GM19463 (cell line): Measurements from ENCODE around the gene LAMA1.
"Not testable (repeated sequence)": the region's sequence is repeated elsewhere in the genome, so short reads cannot be mapped to it uniquely, and the experiment has no call there.

ENCODE experiments used
- ATAC-seq: cut with Tn5 transposase; IDR thresholded peaks from one replicate; pipeline ENCODE4 v1.9.1; 2021; ENCODE audit warnings: mild to moderate bottlenecking, moderate library complexity; ENCODE audit not compliant: unreplicated experiment

Gene LAMA1

DNA sequence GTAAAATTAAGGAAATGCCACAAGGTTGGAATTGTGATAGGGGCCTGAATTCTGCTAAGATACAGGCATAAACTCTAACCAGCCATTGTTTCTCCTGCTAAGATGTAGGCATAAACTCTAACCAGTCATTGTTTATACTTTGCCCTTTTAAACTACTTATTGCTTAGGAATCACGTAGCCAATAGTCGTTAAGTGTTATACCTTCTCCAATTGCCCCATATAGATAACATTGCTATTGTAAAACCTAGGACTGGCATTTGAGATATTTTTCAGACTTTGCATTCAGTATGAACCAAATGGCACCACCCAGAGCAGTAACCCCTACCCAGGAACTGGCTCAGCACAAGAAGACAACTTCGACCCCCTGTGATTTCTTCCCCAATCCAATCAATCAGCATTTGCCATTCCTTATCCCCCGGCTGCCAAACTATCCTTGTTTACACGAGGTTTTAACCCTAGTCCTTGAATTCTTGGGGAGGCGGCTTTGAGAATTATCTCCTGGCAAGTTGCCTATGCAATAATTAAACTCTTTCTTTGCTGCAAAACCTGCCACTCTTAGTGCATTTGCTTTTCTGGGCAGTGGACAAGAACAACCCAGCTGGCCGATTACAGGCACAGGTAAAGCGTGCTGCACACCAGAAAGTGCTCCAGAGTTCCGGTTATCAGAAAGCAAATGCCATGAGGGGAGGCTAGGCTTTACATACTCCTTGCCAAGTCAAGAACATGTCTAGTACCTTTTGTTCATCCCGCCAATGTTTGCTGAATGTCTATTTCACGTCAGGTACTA lies 167.6 kb downstream of the LAMA1 start:
- ATAC-seq: no peak

DNA sequence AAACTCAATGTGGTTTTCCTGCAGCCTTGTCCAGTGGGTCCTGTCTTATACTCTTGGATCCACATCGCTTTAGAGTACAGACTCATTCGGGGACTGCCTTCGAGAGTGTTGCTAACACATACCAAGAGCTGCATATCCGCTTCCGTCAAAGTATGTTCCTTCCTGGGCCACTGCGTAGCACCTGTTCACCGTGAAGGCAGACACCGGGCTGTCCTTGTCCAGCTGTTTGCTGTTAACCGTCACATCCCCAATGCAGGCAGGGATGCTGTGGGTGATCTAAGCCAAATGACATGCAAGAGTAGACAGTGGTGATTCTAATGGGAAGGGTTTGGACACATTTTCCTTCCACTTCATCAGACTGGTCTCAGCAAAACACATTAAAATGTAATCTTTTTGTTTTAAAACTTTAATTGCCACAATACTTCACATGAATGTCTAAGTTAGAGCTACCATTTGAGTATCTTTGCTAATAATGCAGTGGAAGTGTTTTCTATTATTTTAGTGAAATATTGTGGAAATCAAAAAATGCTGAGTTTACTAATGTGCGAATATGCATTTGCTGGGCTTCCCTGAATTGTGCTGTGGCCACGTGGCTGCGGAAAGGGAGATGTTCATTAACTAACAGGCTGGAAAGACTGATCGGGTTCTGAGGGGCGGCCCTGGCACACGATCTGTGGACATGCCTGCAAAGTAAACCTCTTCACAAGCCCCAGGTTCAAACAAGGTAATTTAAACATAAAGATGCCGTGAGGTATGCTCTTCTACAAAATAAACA lies 169.1 kb downstream of the LAMA1 start:
- ATAC-seq: no peak

DNA sequence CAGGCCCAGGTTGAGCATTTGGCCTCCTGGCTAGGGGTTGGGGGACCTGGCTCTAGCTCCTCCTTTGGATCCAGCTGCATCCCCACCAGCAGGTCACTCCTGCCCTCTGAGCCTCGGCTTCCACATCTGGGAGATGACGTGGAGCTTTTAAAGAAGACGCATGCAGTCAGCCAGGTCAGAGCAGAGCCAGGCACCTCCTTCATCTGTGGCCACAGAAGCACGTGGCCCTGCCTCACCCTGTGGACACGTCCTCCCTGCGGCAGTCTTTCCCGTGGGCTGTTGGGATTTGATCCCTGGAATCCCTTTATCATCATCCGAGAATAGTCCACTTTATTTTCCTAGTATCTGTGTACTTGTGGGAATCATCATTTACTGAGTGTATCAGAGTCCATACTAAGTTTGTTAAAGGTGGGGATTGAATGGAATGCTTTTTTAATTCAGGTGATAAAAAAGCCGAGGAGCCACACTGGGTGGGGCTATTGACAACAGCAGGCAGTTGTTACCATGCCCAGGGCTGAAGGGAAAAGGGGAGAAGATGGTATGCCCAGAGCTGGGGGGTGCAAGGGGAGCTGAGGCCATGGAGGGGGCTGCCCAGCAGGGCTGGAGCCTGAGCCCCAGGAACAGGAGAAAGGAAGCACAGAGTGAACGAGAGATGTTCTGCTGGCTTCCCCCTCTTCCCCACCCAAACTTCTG lies 170.1 kb downstream of the LAMA1 start:
- no peak for ATAC-seq

DNA sequence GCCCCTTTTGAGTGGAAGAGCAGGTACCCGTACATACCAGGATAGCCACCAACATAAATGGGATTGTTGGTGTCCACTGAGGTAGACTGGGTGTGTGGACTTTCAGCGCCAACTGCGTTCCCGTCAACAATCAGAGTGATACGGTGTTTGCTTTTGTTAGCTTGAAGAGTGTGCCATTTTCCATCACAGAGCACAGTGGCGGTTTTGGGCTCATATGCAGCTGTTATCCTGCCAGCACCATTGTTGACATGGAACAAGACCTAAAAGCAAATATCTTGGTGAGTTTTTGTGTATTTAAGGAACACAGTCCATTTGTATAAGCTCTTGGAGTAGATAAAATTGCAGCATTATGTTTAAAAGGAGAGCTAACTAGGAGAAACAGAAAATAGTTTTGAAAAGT lies 174.5 kb downstream of the LAMA1 start:
- no peak for ATAC-seq

DNA sequence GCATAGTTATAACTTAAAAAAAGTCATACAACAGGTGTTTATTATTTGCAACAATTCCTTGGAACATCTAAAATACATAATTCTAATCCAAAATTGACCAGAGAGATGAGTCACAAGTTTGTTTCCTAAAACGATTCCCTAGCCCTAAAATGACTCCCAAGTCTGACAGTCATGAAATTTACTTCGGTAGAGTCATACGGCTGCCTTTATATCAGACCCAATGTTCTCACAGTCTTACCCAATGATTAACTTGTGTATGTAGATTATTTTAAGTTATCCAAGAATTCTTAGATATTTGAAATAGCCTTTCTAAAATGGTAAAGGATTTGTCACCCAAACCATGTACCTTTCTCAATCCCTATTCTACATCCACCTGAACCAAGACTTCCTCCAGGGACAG lies 174.9 kb downstream of the LAMA1 start:
- ATAC-seq: no peak

DNA sequence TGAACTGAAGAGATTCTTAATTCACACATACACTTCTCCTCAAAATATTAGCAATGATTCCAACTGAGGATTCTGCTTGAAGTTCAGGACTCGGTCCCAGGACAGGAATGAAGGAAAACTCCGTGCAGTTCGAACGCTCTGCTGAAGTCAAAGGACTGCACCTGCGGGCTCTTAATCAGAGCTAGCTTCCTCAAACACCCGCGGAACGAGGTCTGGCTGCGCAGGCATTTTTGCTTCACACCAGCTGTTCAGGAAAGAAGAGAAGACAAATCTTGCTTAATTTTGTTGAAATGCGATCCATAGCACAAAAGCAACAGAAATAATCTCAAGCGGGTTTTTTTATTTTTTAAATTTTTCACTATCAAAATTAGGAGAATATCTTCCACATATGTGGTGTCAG lies 175.6 kb downstream of the LAMA1 start:
- ATAC-seq: no peak

DNA sequence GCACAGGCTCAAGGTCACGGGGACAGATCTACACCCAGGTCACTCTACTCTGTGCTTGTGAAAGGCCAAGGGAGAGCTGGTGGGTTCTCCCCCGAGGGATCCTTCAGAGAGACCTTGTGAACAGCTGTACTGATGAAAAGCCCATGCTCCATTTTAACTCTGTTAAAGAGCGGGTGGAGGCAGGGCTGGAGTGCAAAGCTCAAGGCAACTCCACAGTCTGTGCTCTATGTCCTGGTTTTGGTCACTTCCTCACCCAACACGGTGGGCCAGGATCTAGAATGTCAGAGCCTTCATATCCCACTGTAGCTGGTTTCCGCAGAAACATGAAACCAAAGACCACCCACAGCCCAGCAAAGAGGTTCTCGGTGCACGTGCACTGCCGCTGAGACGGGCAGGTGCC lies 177.1 kb downstream of the LAMA1 start:
- no peak for ATAC-seq

DNA sequence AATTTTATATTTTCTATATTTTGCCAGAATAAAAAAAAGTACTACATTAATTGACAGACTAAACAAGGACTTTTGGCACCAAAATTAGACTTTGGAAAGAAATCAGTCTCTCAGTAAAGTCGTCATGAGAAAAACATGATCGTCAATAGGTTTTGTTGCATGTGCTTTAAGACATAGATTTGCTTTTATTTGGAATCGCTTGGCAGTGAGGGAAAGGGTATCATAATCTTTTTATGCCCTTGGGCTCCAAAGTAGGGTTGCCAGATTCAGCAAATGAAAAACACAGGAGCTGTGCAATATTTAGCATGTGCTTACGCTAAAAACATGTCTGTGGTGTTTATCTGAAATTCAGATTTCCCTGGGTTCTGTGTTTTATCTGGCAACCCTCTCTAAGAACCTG lies 177.6 kb downstream of the LAMA1 start:
- no peak for ATAC-seq

DNA sequence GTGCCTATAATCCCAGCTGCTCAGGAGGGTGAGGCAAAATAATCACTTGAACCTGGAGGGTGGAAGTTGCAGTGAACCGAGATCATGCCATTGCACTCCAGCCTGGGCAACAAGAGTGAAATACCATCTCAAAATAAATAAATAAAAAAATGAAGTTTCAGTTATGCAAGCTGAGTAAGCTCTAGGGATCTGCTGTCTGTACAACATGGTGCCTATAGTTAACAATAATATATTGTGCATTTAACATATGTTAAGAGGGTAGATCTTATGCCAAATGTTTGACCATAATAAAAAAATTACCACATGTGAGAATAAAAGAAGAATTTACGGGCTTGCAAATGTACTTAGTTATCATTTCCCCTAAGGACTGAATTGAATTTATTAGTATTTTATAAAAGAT lies 179.2 kb downstream of the LAMA1 start:
- ATAC-seq: not testable (repeated sequence)

DNA sequence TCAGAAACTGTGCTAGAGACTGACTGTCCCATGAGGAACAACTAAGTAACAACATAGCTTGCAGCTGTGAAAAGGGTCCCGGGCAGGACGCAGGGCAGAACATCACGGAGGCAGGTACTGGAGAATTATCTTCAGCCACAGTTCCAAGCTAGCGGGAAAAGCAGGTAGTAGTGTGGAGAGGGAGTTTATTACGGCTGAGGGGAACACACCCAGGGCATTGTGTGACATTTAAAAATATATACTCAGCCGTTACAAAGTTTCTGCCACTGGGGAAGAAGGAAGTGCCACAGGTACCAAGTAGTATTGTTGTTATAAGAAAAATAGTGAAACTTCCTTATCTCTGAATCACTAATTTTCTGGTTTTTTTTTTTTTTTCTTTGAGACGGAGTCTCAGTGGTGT lies 179.6 kb downstream of the LAMA1 start:
- ATAC-seq: no peak

DNA sequence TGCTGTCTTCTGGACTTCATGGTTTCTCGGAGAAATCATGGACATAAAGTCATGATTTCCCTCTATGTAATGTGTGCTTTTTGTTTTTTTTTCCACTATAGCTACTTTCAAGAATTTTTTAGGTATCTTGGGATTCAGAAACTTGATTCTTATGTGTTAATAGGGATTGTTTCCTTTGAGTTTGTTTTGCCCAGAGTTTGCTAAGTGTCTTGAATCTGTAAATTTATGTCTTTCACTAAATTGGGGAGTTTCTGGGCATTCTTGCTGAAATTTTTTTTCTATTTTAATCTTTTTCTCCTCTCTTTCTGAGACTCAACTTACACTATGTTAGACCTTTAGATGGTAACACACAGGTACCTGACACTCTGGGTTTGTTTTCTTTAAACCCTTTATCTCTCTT lies 182.7 kb downstream of the LAMA1 start:
- ATAC-seq: no peak

DNA sequence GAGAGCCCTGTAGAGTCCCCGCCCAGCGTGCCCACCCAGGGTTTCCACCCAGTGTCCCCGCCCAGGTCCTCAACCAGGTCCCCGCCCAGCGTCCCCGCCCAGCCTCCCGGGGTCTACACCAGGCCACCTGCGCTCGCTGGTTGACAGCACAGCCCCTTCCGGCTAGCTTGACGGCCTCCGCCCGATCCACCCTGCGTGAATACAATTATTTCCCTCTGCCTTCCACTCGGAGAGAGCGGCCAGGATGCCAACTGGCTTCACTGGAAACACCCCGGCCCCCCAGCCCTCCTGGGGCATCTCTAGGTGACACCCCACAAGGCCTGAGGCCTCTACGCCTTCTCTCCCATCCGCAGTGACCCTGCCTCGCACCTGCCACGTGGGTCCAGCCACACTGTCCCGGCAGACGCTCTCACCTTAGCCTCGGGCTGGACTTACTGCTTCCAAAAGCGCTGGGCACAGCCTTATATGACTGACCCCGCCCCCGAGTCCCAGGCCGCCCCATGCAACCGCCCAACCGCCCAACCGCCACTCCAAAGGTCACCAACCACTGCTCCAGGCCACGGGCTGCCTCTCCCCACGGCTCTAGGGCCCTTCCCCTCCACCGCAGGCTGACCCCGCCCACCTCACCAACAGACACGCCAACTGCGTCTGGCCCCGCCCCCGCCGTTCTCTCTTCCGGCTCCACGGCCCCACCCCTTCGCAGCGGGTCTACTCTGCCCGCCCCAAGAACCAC lies 188.1 kb downstream of the LAMA1 start:
- no peak for ATAC-seq

DNA sequence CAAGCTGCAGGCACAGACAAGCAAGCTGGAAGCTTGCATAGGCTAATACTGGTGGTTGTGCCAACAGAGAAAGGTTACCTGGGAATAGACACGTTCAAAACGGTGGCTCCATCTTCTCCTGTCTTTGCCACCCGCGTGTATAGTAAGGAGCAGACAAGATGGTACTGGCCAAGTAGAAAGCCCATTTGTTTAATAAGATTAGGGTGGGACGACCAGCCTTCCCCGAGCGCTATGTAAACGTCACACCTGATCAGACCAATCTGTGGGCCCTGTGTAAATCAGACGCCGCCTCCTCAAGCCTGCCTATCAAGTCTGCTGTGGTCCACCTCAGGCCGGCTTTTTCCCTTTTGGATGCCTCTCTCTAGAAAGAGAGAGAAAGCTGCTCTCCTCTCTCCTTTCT lies 189.2 kb downstream of the LAMA1 start:
- no peak for ATAC-seq

DNA sequence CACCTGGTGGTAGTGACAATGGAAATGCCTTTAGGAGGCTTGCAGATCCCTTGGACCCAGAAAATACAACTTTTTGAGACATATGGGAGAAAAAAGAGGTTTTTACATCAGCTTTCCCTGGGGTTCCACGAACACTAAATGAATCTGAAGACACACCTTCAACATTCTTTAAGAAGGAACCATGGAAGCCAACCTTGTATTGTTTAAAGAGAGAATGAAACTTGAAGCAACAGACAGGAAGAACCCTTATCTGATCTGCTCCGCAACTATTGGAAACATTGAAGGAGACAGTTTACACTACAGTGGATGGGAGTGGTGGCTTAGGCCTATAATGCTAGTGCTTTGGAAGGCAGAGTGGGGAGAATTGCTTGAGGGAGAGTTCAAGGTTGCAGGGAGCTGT lies 190.4 kb downstream of the LAMA1 start:
- ATAC-seq: no peak

DNA sequence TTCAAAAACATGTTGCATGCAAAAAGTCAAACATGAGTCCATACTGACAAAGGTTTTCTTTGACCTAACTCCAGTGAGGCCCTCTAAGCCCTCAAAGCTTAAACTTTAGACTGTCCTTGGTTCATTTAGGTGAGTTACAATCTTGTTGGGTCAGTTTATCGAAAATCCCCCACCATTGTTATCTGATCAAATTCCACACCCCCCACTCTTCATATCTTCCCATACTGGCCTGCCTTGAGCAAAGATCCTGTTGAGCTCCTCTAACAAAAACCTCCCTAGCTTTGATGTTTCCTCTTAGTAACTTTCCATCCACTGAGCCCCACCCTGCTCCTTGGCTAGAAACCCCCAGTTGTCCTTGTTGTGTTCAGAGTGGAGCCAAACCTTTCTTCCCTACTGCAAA lies 194.4 kb downstream of the LAMA1 start:
- no peak for ATAC-seq

DNA sequence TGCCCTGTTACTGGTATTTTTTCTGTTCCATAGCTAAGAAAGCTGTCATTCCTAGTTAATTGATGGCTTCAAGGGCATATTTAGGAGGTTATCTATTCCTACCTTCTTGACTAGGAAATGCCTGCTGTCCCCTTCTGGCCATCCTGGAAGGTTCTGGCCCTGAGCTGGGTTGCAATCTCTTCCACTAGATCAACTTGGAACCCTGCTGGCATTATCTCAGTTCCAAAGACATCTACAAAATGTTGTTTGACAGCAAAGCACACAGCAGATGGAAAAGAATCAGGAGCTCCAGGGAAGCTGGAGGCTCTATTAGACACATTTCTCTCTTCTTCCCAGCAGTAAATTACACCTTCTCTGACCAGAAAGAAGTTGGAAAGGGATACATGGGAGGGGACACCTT lies 196.0 kb downstream of the LAMA1 start:
- no peak for ATAC-seq

DNA sequence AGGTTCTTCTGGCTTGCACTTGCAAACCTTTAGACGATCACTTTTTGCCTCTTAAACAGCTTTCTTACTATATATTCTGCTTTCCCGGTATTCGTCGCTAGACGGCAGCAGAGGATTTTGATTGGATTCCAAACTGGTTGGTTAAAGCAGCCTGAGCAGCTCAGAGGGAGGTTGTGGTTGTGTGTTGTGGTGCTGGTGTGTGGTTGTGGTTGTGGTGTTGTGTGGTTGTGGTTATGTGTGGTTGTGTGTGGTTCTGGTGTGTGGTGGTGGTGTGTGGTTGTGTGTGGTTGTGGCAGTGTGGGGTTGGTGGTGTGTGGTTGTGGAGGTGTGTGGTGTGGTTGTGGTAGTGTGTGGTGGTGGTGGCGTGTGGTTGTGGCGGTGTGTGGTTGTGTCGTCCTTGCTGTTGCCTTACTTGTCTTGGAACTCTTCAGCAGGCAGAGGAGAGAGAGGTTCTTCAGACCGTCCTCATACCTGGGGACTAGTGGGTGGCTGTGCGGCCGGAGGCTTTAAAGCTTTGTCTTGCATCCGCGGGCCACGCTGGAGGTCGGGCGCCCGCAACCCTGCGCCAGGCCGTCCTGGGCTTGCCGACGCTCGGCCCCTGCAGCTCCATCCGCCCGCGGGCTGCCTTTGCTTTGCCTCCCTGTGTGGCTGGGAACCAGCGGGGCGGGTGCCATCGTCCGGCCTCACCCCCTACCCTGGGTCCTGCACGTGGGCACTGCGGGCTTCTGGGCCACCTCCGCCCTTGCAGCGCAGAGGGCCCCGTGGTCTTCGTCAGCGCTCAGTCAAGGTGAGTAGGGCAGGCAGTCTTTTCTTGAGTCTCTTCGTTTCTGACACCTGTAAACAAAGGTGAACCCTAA lies 197.3 kb downstream of the LAMA1 start:
- no peak for ATAC-seq

DNA sequence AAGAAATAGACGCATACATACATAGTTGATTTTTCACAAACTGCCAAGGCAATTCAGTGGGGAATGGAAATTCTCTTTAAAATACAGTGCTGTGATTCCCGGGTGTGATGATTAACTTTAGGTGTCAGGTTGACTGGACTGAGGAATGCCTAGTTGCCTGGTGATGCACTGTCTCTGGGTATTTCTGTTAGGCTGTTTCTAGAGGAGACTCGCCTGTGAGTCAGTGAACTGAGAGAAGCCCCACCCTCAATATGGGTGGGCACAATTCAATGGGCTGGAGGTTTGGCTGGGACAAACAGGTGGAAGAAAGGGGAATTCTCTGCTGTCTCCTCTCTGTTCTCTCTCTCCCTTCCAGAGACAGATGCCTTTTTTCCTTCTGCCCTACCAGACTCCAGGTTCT lies 200.5 kb downstream of the LAMA1 start:
- no peak for ATAC-seq

DNA sequence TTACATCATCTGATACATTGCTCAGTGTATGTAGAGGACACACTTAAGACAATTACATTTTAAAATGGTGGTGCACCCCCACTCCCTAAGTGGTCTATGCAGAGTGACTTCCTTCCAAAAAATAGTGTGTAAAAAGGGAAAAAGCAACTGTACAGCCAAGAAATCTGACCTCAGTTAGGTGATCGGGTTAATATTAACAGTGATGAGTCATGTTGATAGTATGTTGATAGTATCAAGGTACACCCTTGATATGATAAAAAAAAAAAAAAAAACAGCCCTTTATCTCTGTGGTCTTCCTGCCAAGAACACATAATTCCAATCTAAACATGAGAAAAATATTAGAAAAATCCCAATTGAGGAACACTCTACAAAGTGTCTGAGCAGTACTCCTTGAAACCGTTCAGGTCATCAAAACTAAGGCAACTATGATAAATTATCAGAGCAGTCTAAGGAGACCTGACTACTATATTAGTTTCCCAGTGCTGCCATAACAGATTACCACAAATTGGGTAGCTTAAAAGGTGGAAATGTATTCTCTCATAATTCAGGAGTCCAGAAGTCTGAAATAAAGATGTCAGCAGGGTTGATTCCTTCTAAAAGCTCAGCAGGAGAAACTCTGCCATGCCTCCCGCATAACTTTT lies 216.2 kb downstream of the LAMA1 start:
- no peak for ATAC-seq

DNA sequence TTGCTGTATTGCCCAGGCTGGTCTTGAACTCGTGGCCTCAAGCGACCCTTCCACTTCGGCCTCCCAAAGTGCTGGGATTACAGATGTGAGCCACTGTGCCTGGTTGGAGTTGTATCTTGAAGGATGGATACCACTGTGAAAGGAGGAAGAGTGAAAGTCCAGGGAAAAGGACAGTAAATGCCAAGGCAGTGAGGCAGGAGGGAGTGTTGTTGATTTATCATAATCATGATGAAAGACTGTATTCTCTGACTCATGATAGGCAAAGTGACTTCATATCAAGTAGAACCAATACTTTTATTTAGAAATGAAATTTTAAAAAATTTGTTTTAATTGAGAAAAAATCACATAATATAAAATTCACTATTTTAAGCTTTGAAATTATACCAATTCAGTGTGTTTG lies 225.8 kb downstream of the LAMA1 start:
- no peak for ATAC-seq
